RPMI8226 (cell line): Measurements from ENCODE around the gene DCLK2.
"Not testable (repeated sequence)": the region's sequence is repeated elsewhere in the genome, so short reads cannot be mapped to it uniquely, and the experiment has no call there.

ENCODE experiments used
- DNase-seq: peaks from one replicate; pipeline ENCODE4 v3.0.0-alpha.2; 2015

The DCLK2 gene

GRCh38 chr4:150158041-150158440 is 79.8 kb downstream of the DCLK2 start:
- no peak for DNase-seq

- DNase-seq, result no peak
These were observed 82.2 kb downstream of the DCLK2 start for GRCh38 chr4:150160473-150160872.

- no peak for DNase-seq
These were observed 82.9 kb downstream of the DCLK2 start for GRCh38 chr4:150161109-150161508.

GRCh38 chr4:150162020-150162419 is 83.8 kb downstream of the DCLK2 start:
- not testable (repeated sequence) for DNase-seq

GRCh38 chr4:150164055-150164454 is 85.8 kb downstream of the DCLK2 start:
- DNase-seq, result no peak

- DNase-seq, result no peak
These were observed 86.8 kb downstream of the DCLK2 start for GRCh38 chr4:150164956-150165629.

GRCh38 chr4:150167054-150167453 is 88.8 kb downstream of the DCLK2 start:
- no peak for DNase-seq

- no peak for DNase-seq
These were observed 95.2 kb downstream of the DCLK2 start for GRCh38 chr4:150173432-150173861.

GRCh38 chr4:150173982-150174398 is 95.7 kb downstream of the DCLK2 start:
- no peak for DNase-seq

GRCh38 chr4:150176547-150176946 is 98.3 kb downstream of the DCLK2 start:
- no peak for DNase-seq

GRCh38 chr4:150178161-150178560 is 99.9 kb downstream of the DCLK2 start:
- no peak for DNase-seq

GRCh38 chr4:150181536-150181935 is 103.3 kb downstream of the DCLK2 start:
- no peak for DNase-seq

- no peak for DNase-seq
These were observed 104.5 kb downstream of the DCLK2 start for GRCh38 chr4:150182794-150183193.

- not testable (repeated sequence) for DNase-seq
These were observed 106.8 kb downstream of the DCLK2 start for GRCh38 chr4:150185033-150185432.

- DNase-seq, result no peak
These were observed 114.7 kb downstream of the DCLK2 start for GRCh38 chr4:150192986-150193385.

GRCh38 chr4:150197256-150197655 is 119.0 kb downstream of the DCLK2 start:
- not testable (repeated sequence) for DNase-seq

- DNase-seq, result no peak
These were observed 120.8 kb downstream of the DCLK2 start for GRCh38 chr4:150199056-150199455.

- no peak for DNase-seq
These were observed 126.8 kb downstream of the DCLK2 start for GRCh38 chr4:150205016-150205415.

- no peak for DNase-seq
These were observed 128.0 kb downstream of the DCLK2 start for GRCh38 chr4:150206265-150206664.

- no peak for DNase-seq
These were observed 128.7 kb downstream of the DCLK2 start for GRCh38 chr4:150206954-150207353.

GRCh38 chr4:150207871-150208270 is 129.6 kb downstream of the DCLK2 start:
- no peak for DNase-seq

- peak; percentile 24 for DNase-seq
These were observed 131.0 kb downstream of the DCLK2 start for GRCh38 chr4:150209140-150209829.

- no peak for DNase-seq
These were observed 132.8 kb downstream of the DCLK2 start for GRCh38 chr4:150211016-150211415.

GRCh38 chr4:150211799-150212445 is 133.7 kb downstream of the DCLK2 start:
- no peak for DNase-seq
